DMS 273 (cell line): ENCODE results near the gene ATL2.
A peak's percentile ranks its signal among the peaks of the same experiment; 100 is the strongest.

Experiments
- DNase-seq: peaks from one replicate; lab custom pipeline; 2025; ENCODE audit not compliant: unreplicated experiment; lab: John Stamatoyannopoulos, UW

The ATL2 gene

GRCh38 chr2:38255211-38255610 lies 121.9 kb downstream of the ATL2 start:
- DNase-seq = no peak

- DNase-seq = no peak
Observed at GRCh38 chr2:38254796-38255195, 122.3 kb downstream of the ATL2 start.

GRCh38 chr2:38251940-38252339 lies 125.1 kb downstream of the ATL2 start:
- DNase-seq = no peak

- DNase-seq = no peak
Observed at GRCh38 chr2:38248707-38249106, 128.4 kb downstream of the ATL2 start.

GRCh38 chr2:38248255-38248654 lies 128.8 kb downstream of the ATL2 start:
- DNase-seq = no peak

- no peak for DNase-seq
Observed at GRCh38 chr2:38246105-38246504, 131.0 kb downstream of the ATL2 start.

- DNase-seq = peak; percentile 14
Observed at GRCh38 chr2:38245114-38245641, 131.9 kb downstream of the ATL2 start.

- DNase-seq = no peak
Observed at GRCh38 chr2:38244301-38244700, 132.8 kb downstream of the ATL2 start.
